SK-N-SH (cell line): ENCODE data around the gene AFAP1. TPM values are rescaled to one million over a fixed set of nuclear protein-coding genes. Genes with fewer than 3 reads are reported as not detected.

Experiments
- CTCF ChIA-PET: fragments of 300-600, 350-600 bp; formaldehyde crosslinking; extraction: SDS; loops from one replicate; lab custom pipeline; 2021; lab: Yijun Ruan, JAX
- POLR2A ChIA-PET: fragments of 350-600 bp; sonication (Branson Sonifier 250); formaldehyde crosslinking; extraction: SDS; loops from one replicate; lab custom pipeline; 2020; ENCODE audit warnings: antibody characterized with exemption, inconsistent platforms; lab: Yijun Ruan, JAX
- DNase-seq: peaks from one replicate; pipeline ENCODE4 v3.0.0; 2012
- H2AFZ ChIP-seq: fragments of 200-600 bp; sonication (generic); 2 replicates; pipeline ENCODE4 v1.8.1; 2016; ENCODE audit warnings: antibody characterized with exemption, mild to moderate bottlenecking, low read depth
- H3F3A ChIP-seq: fragments of 200-600 bp; sonication (generic); replicated peaks from 2 replicates; pipeline ENCODE3; 2016; ENCODE audit warnings: antibody characterized with exemption, mild to moderate bottlenecking; ENCODE audit not compliant: insufficient read depth
- H3K27ac ChIP-seq, 2 experiments: fragments of 200-500 bp in 1 of 2; fragments of 200-600 bp in 1 of 2; sonication (Bioruptor generic) in 1 of 2; sonication (generic), shearing (Covaris generic) in 1 of 2; 2 replicates each; pipeline versions ENCODE4 v1.5.1 to v1.6.1; 2014 to 2016; ENCODE audit warnings: low read depth in 2 of 2, inconsistent platforms in 1 of 2, low read length in 1 of 2, mild to moderate bottlenecking in 1 of 2, mixed read lengths in 1 of 2
- H3K27me3 ChIP-seq: fragments of 200-600 bp; sonication (generic), shearing (Covaris generic); 2 replicates; pipeline ENCODE4 v1.6.1; 2016; ENCODE audit warnings: mixed run types; ENCODE audit not compliant: insufficient read depth
- H3K36me3 ChIP-seq, 2 experiments: fragments of 200-500 bp in 1 of 2; fragments of 200-600 bp in 1 of 2; sonication (Bioruptor generic) in 1 of 2; sonication (generic) in 1 of 2; replicated peaks in 1 of 2; 2 replicates each; pipeline versions ENCODE3 to v1.5.1; 2014 to 2016; ENCODE audit warnings: low read length in 1 of 2, mild to moderate bottlenecking in 1 of 2; ENCODE audit not compliant: insufficient read depth in 2 of 2, control insufficient read depth in 1 of 2
- H3K4me1 ChIP-seq, 2 experiments: fragments of 200-500 bp in 1 of 2; fragments of 200-600 bp in 1 of 2; sonication (Bioruptor generic) in 1 of 2; sonication (generic), shearing (Covaris generic) in 1 of 2; 2 replicates each; pipeline versions ENCODE4 v1.5.1 to v1.6.1; 2014 to 2016; ENCODE audit warnings: low read depth in 1 of 2, low read length in 1 of 2, mixed run types in 1 of 2; ENCODE audit not compliant: insufficient read depth in 2 of 2, control insufficient read depth in 1 of 2
- H3K4me2 ChIP-seq: fragments of 200-600 bp; sonication (generic), shearing (Covaris generic); 2 replicates; pipeline ENCODE4 v1.6.1; 2017; ENCODE audit warnings: mixed run types
- H3K4me3 ChIP-seq, 2 experiments: fragments of 200-500 bp in 1 of 2; fragments of 200-600 bp in 1 of 2; sonication (Bioruptor generic) in 1 of 2; sonication (generic), shearing (Covaris generic) in 1 of 2; 2 replicates each; pipeline versions ENCODE4 v1.5.1 to v1.8.1; 2014 to 2016; ENCODE audit warnings: low read depth in 2 of 2, inconsistent platforms in 1 of 2, low read length in 1 of 2, mild to moderate bottlenecking in 1 of 2, mixed read lengths in 1 of 2, moderate library complexity in 1 of 2
- H3K79me2 ChIP-seq: fragments of 200-600 bp; sonication (generic); 2 replicates; pipeline ENCODE4 v1.8.1; 2017; ENCODE audit warnings: mild to moderate bottlenecking; ENCODE audit not compliant: insufficient read depth
- H3K9ac ChIP-seq: fragments of 200-600 bp; sonication (generic); 2 replicates; pipeline ENCODE4 v1.6.1; 2017; ENCODE audit warnings: mixed run types
- H3K9me2 ChIP-seq: fragments of 200-600 bp; sonication (generic); 2 replicates; pipeline ENCODE4 v1.6.1; 2017; ENCODE audit warnings: mixed run types
- H3K9me3 ChIP-seq: fragments of 200-600 bp; sonication (generic); 2 replicates; pipeline ENCODE4 v1.6.1; 2017; ENCODE audit warnings: mixed run types, mild to moderate bottlenecking, moderate library complexity
- H4K20me1 ChIP-seq: fragments of 200-600 bp; sonication (generic); 2 replicates; pipeline ENCODE4 v1.6.1; 2017; ENCODE audit warnings: mild to moderate bottlenecking, mixed run types; ENCODE audit not compliant: insufficient read depth
- CTCF ChIP-seq: fragments of 200-600 bp; sonication (generic); IDR thresholded peaks from 2 replicates; pipeline ENCODE4 v1.6.1; 2017; ENCODE audit warnings: antibody characterized with exemption, mild to moderate bottlenecking, moderate library complexity
- ELF1 ChIP-seq: IDR thresholded peaks from 2 replicates; pipeline ENCODE4 v1.4.0; 2012
- GABPA ChIP-seq: IDR thresholded peaks from 2 replicates; pipeline ENCODE4 v1.4.0; 2012; ENCODE audit warnings: low read depth, mild to moderate bottlenecking
- GATA2 ChIP-seq: sonication (generic); formaldehyde crosslinking; IDR thresholded peaks from 2 replicates; pipeline ENCODE4 v1.5.0; 2020; ENCODE audit warnings: mild to moderate bottlenecking, missing genetic modification reagents
- NFIC ChIP-seq: IDR thresholded peaks from 2 replicates; pipeline ENCODE4 v1.4.0; 2012; ENCODE audit warnings: borderline replicate concordance
- NRF1 ChIP-seq: IDR thresholded peaks from 2 replicates; pipeline ENCODE4 v1.6.1; 2012; ENCODE audit warnings: low read depth, mild to moderate bottlenecking, low read length
- POLR2AphosphoS5 ChIP-seq: IDR thresholded peaks from 2 replicates; pipeline ENCODE4 v1.6.1; 2012; ENCODE audit warnings: low read depth, low read length
- RAD21 ChIP-seq: IDR thresholded peaks from 2 replicates; pipeline ENCODE4 v1.6.1; 2012; ENCODE audit warnings: mild to moderate bottlenecking, low read length
- RCOR1 ChIP-seq: fragments of 150-350 bp; IDR thresholded peaks from 2 replicates; pipeline ENCODE4 v1.6.1; 2017; ENCODE audit warnings: antibody characterized with exemption, low read length
- RFX5 ChIP-seq: IDR thresholded peaks from 2 replicates; pipeline ENCODE4 v1.6.1; 2012; ENCODE audit warnings: mild to moderate bottlenecking, improper control_type of control experiment, low read length
- SMC3 ChIP-seq: IDR thresholded peaks from 2 replicates; pipeline ENCODE4 v1.6.1; 2012; ENCODE audit warnings: low read depth, low read length, improper control_type of control experiment
- TCF12 ChIP-seq: IDR thresholded peaks from 2 replicates; pipeline ENCODE4 v1.4.0; 2012
- TEAD4 ChIP-seq: IDR thresholded peaks from 2 replicates; pipeline ENCODE4 v1.4.0; 2012; ENCODE audit warnings: mild to moderate bottlenecking, borderline replicate concordance; ENCODE audit not compliant: insufficient read depth
- USF1 ChIP-seq: IDR thresholded peaks from 2 replicates; pipeline ENCODE4 v1.4.0; 2012; ENCODE audit warnings: low read depth, borderline replicate concordance
- YY1 ChIP-seq: IDR thresholded peaks from 2 replicates; pipeline ENCODE4 v1.4.0; 2012; ENCODE audit warnings: low read depth, mild to moderate bottlenecking
- WGBS: methylation state at CpG from one replicate; pipeline ENCODE4 v1.1.6; 2017; ENCODE audit warnings: low lambda C conversion rate; 5-methylcytosine and 5-hydroxymethylcytosine counted together
- polyA plus RNA-seq, 3 experiments: library from polyadenylated mRNA; depleted of rRNA; stranded (reverse); fragments of >200 nt; gene quantifications; 2 replicates each; pipeline ENCODE4 v1.2.3, GENCODE V29; 2012

The AFAP1 gene
- polyA plus RNA-seq, 1 of the 3 experiments (the other 2 are of a cell fraction) = 67.9 TPM

- Histone ChIP-seq H3K4me1 (no peaks in the 10 kb centered on the region; a peak in 1 of 4 replicates), H3K4me2 (no peak overlapping the region), H3K9me2 (no peaks in the 10 kb centered on the region), H4K20me1 (no peaks in the 10 kb centered on the region), H3K27ac (no peak overlapping the region), H3F3A (no peaks in the 10 kb centered on the region), H3K9ac (no peak overlapping the region), H3K4me3 (no peak overlapping the region), H2AFZ (no peak overlapping the region)
- ChIA-PET CTCF (interaction anchor here (3.0 kb wide), 1 partner anchor 10 kb away, joined by 13 read pairs; no protein-coding TSS in a partner anchor), POLR2A (no interaction called here)
- TF ChIP-seq TEAD4 (no peak), CTCF (no peak), RAD21 (no peak), RCOR1 (no peak), NRF1 (no peak), POLR2AphosphoS5 (no peak), RFX5 (no peak), NFIC (no peak), GABPA (no peak), TCF12 (no peak), YY1 (no peak)
- TF ChIP-seq, all 33 proteins: peak for 0
- H3K9me3 ChIP-seq = no peaks in the 10 kb centered on the region
- 86% methylated on average over 8 of the region's 11 CpGs for whole genome bisulfite sequencing
- H3K27me3 ChIP-seq = no peaks in the 10 kb centered on the region
- H3K79me2 ChIP-seq = no peaks in the 10 kb centered on the region
- no peak for DNase-seq
- H3K36me3 ChIP-seq = no peaks in the 10 kb centered on the region
Observed at GRCh38 chr4:7710126-7710525, 229.5 kb downstream of the AFAP1 start.

GRCh38 chr4:7709431-7709830 lies 230.2 kb downstream of the AFAP1 start:
- Histone ChIP-seq H3K4me1 (no peaks in the 10 kb centered on the region; a peak in 1 of 4 replicates), H3K27me3 (no peaks in the 10 kb centered on the region), H3K9me2 (no peaks in the 10 kb centered on the region), H4K20me1 (no peaks in the 10 kb centered on the region), H3K9ac (no peak overlapping the region), H3K9me3 (no peaks in the 10 kb centered on the region), H3K79me2 (no peaks in the 10 kb centered on the region), H3K36me3 (no peaks in the 10 kb centered on the region), H3K4me2 (no peak overlapping the region), H3K27ac (no peak overlapping the region), H3K4me3 (no peak overlapping the region), H2AFZ (no peak overlapping the region), H3F3A (no peaks in the 10 kb centered on the region)
- CTCF ChIA-PET = interaction anchor here (3.0 kb wide), 1 partner anchor 11 kb away, joined by 13 read pairs; no protein-coding TSS in a partner anchor
- POLR2A ChIA-PET = no interaction called here
- no peak for TF ChIP-seq NRF1
- no peak for TF ChIP-seq ELF1
- no peak for TF ChIP-seq RAD21
- TF ChIP-seq USF1 = no peak
- TF ChIP-seq SMC3 = no peak
- TF ChIP-seq GATA2 = no peak
- no peak for TF ChIP-seq TEAD4
- WGBS = 73% methylated on average over 4 of the region's 6 CpGs
- DNase-seq = no peak
